Stimulated activated naive B cell treated with anti-CD40 and anti-IgM and Interleukin-4, amounts not matched to agents 10 μg/mL and 1 μg/mL and 100 μg/mL, for 72 hours (primary cell): ENCODE results near the gene DDA1.
A peak's percentile ranks its signal among the peaks of the same experiment; 100 is the strongest.

Source experiments
- ATAC-seq, 2 donors: fragments of 150-1000 bp; cut with Tn5 transposase; replicated peaks; 2 replicates each; pipeline ENCODE4 v1.10.0; 2021; ENCODE audit warnings: moderate library complexity in 1 of 2
- DNase-seq: peaks from one replicate; pipeline ENCODE4 v3.0.0; 2021
- H3K27ac Mint-ChIP-seq: one replicate; pipeline ENCODE4 v1.8.0; 2022; ENCODE audit warnings: mild to moderate bottlenecking, mixed read lengths
- H3K27me3 Mint-ChIP-seq, 2 donors: one replicate each; pipeline ENCODE4 v1.8.0; 2022; ENCODE audit warnings: mixed read lengths in 2 of 2
- H3K36me3 Mint-ChIP-seq, 2 donors: one replicate each; pipeline ENCODE4 v1.8.0; 2022; ENCODE audit warnings: mixed read lengths in 2 of 2, mild to moderate bottlenecking in 1 of 2
- H3K4me1 Mint-ChIP-seq, 2 donors: one replicate each; pipeline ENCODE4 v1.8.0; 2022; ENCODE audit warnings: mixed read lengths in 2 of 2, mild to moderate bottlenecking in 1 of 2
- H3K4me3 Mint-ChIP-seq, 2 donors: one replicate each; pipeline ENCODE4 v1.8.0; 2022; ENCODE audit warnings: mild to moderate bottlenecking in 2 of 2, mixed read lengths in 2 of 2, moderate library complexity in 1 of 2
- H3K9me3 Mint-ChIP-seq, 2 donors: one replicate each; pipeline ENCODE4 v1.8.0; 2022; ENCODE audit warnings: mixed read lengths in 2 of 2, mild to moderate bottlenecking in 1 of 2

DDA1 gene

GRCh38 chr19:17326595-17326966 is 17.2 kb downstream of the DDA1 start:
- ATAC-seq (no peak), DNase-seq (no peak)
- no peak overlapping the region for H3K27ac Mint-ChIP-seq
- peaks cover 8 to 13% of the 10 kb centered on the region in 2 donors for H3K36me3 Mint-ChIP-seq
- peaks cover 12 to 34% of the 10 kb centered on the region in 2 donors for H3K4me1 Mint-ChIP-seq
- H3K9me3 Mint-ChIP-seq, result no peaks in the 10 kb centered on the region
- H3K27me3 Mint-ChIP-seq, result peaks cover 9 to 10% of the 10 kb centered on the region in 2 donors
- no peak overlapping the region for H3K4me3 Mint-ChIP-seq

GRCh38 chr19:17327068-17327653 is 17.8 kb downstream of the DDA1 start:
- H3K36me3 Mint-ChIP-seq, result peaks cover 7 to 10% of the 10 kb centered on the region in 2 donors
- DNase-seq, result no peak
- no peaks in the 10 kb centered on the region for H3K9me3 Mint-ChIP-seq
- H3K27me3 Mint-ChIP-seq, result peaks cover 9 to 10% of the 10 kb centered on the region in 2 donors
- ATAC-seq, result no peak
- no peak overlapping the region for H3K4me3 Mint-ChIP-seq
- H3K27ac Mint-ChIP-seq, result no peak overlapping the region
- H3K4me1 Mint-ChIP-seq, result peaks cover 12 to 32% of the 10 kb centered on the region in 2 donors

- ATAC-seq (peak; percentile 71 to 77), DNase-seq (no peak)
- peaks cover 0 to 3% of the 10 kb centered on the region in 2 donors for H3K9me3 Mint-ChIP-seq
- H3K4me1 Mint-ChIP-seq, result peaks cover 15 to 29% of the 10 kb centered on the region in 2 donors
- peak overlapping the region; percentile 69 to 81 for H3K4me3 Mint-ChIP-seq
- H3K27me3 Mint-ChIP-seq, result peaks cover 15% of the 10 kb centered on the region in 2 donors
- H3K27ac Mint-ChIP-seq, result peak overlapping the region; percentile 14
- H3K36me3 Mint-ChIP-seq, result peaks cover 4 to 10% of the 10 kb centered on the region in 2 donors
These were observed 18.5 kb downstream of the DDA1 start for GRCh38 chr19:17327654-17328516.

- H3K9me3 Mint-ChIP-seq, result peaks cover 0 to 3% of the 10 kb centered on the region in 2 donors
- ATAC-seq (peak; percentile 24 to 26), DNase-seq (no peak)
- H3K27me3 Mint-ChIP-seq, result peaks cover 15 to 17% of the 10 kb centered on the region in 2 donors
- H3K27ac Mint-ChIP-seq, result no peak overlapping the region
- H3K36me3 Mint-ChIP-seq, result peaks cover 6 to 10% of the 10 kb centered on the region in 2 donors
- H3K4me1 Mint-ChIP-seq, result peaks cover 14 to 29% of the 10 kb centered on the region in 2 donors
- H3K4me3 Mint-ChIP-seq, result peak overlapping the region; percentile 69 to 81
These were observed 19.4 kb downstream of the DDA1 start for GRCh38 chr19:17328517-17329365.

- Mint-ChIP-seq H3K4me3 (peak overlapping the region in 1 of 2 donors; percentile 64), H3K9me3 (peaks cover 0 to 3% of the 10 kb centered on the region in 2 donors)
These were observed 20.3 kb downstream of the DDA1 start for GRCh38 chr19:17329366-17330261.

GRCh38 chr19:17330262-17331044 is 21.1 kb downstream of the DDA1 start:
- Mint-ChIP-seq H3K27me3 (peaks cover 15 to 17% of the 10 kb centered on the region in 2 donors), H3K27ac (no peak overlapping the region), H3K4me1 (peaks cover 22 to 44% of the 10 kb centered on the region in 2 donors), H3K9me3 (peaks cover 0 to 3% of the 10 kb centered on the region in 2 donors), H3K4me3 (peak overlapping the region in 1 of 2 donors; percentile 20), H3K36me3 (peaks cover 9 to 11% of the 10 kb centered on the region in 2 donors)
- no peak for DNase-seq
- no peak for ATAC-seq

More at GRCh38 chr19:17329366-17330261, 20.3 kb downstream of the DDA1 start:
- Mint-ChIP-seq H3K27me3 (peaks cover 15 to 17% of the 10 kb centered on the region in 2 donors), H3K4me1 (peaks cover 17 to 36% of the 10 kb centered on the region in 2 donors), H3K27ac (peak overlapping the region; percentile 47), H3K36me3 (peaks cover 9 to 11% of the 10 kb centered on the region in 2 donors)
- ATAC-seq (no peak), DNase-seq (no peak)

- peaks cover 9 to 11% of the 10 kb centered on the region in 2 donors for H3K36me3 Mint-ChIP-seq
- no peak overlapping the region for H3K27ac Mint-ChIP-seq
- DNase-seq (no peak), ATAC-seq (no peak)
- peaks cover 0 to 3% of the 10 kb centered on the region in 2 donors for H3K9me3 Mint-ChIP-seq
- H3K27me3 Mint-ChIP-seq, result peaks cover 15 to 17% of the 10 kb centered on the region in 2 donors
- peaks cover 22 to 46% of the 10 kb centered on the region in 2 donors for H3K4me1 Mint-ChIP-seq
- H3K4me3 Mint-ChIP-seq, result no peak overlapping the region
These were observed 21.7 kb downstream of the DDA1 start for GRCh38 chr19:17331045-17331558.

GRCh38 chr19:17332360-17332676 is 23.0 kb downstream of the DDA1 start:
- peaks cover 15 to 17% of the 10 kb centered on the region in 2 donors for H3K27me3 Mint-ChIP-seq
- no peak overlapping the region for H3K4me3 Mint-ChIP-seq
- H3K9me3 Mint-ChIP-seq, result peaks cover 0 to 3% of the 10 kb centered on the region in 2 donors
- no peak overlapping the region for H3K27ac Mint-ChIP-seq
- DNase-seq (no peak), ATAC-seq (no peak)
- peaks cover 9 to 15% of the 10 kb centered on the region in 2 donors for H3K36me3 Mint-ChIP-seq
- H3K4me1 Mint-ChIP-seq, result peaks cover 22 to 55% of the 10 kb centered on the region in 2 donors

- Mint-ChIP-seq H3K27ac (no peak overlapping the region), H3K4me3 (no peak overlapping the region), H3K9me3 (peaks cover 0 to 3% of the 10 kb centered on the region in 2 donors), H3K36me3 (peaks cover 9 to 15% of the 10 kb centered on the region in 2 donors), H3K27me3 (peaks cover 15 to 17% of the 10 kb centered on the region in 2 donors), H3K4me1 (peaks cover 21 to 55% of the 10 kb centered on the region in 2 donors)
- ATAC-seq (no peak), DNase-seq (no peak)
These were observed 23.6 kb downstream of the DDA1 start for GRCh38 chr19:17332677-17333581.

GRCh38 chr19:17333611-17334413 is 24.4 kb downstream of the DDA1 start:
- Mint-ChIP-seq H3K4me3 (peak overlapping the region; percentile 68 to 89), H3K4me1 (peaks cover 24 to 56% of the 10 kb centered on the region in 2 donors), H3K9me3 (peaks cover 0 to 3% of the 10 kb centered on the region in 2 donors), H3K36me3 (peaks cover 15 to 17% of the 10 kb centered on the region in 2 donors), H3K27me3 (peaks cover 15 to 17% of the 10 kb centered on the region in 2 donors), H3K27ac (no peak overlapping the region)
- DNase-seq, result peak; percentile 52
- peak; percentile 33 to 45 for ATAC-seq
